Measurements from ENCODE around the gene FMO4.
"Not testable (repeated sequence)": the region's sequence is repeated elsewhere in the genome, so short reads cannot be mapped to it uniquely, and the experiment has no call there.

The FMO4 gene

DNA sequence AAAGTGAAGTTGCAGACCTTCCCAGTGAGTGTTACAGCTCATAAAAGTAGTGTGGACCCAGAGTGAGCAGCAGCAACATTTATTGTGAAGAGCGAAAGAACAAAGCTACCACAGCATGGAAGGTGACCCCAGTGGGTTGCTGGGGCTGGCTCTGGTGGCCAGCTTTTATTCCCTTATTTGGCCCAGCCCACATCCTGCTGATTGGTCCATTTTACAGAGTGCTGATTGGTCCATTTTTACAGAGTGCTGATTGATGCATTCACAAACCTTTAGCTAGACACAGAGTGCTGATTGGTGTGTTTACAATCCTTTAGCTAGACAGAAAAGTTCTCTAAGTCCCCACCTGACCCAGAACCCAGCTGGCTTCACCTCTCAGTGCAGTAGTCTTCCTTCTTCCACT lies 76.8 kb downstream of the FMO4 start:
- not testable (repeated sequence) for DNase-seq (ENCODE audit: low spot score)

Measured in kidney tubule cell (primary cell).